C4-2B (cell line): ENCODE results near the gene ADGRA1.
"Not testable (repeated sequence)": the region's sequence is repeated elsewhere in the genome, so short reads cannot be mapped to it uniquely, and the experiment has no call there.

Experiments
- ZFX ChIP-seq: fragments of 450-650 bp; IDR thresholded peaks from 2 replicates; pipeline ENCODE4 v1.6.1; 2017
- TF ChIP-seq, protein P1 (sequence below): fragments of 450-650 bp; conservative IDR thresholded peaks from 2 replicates; pipeline ENCODE4 v1.5.1; 2017; ENCODE audit warnings: mild to moderate bottlenecking

GRCh38 chr10:133053527-133054133, 34.1 kb upstream of the ADGRA1 start:
- TF ChIP-seq, protein P1, sequence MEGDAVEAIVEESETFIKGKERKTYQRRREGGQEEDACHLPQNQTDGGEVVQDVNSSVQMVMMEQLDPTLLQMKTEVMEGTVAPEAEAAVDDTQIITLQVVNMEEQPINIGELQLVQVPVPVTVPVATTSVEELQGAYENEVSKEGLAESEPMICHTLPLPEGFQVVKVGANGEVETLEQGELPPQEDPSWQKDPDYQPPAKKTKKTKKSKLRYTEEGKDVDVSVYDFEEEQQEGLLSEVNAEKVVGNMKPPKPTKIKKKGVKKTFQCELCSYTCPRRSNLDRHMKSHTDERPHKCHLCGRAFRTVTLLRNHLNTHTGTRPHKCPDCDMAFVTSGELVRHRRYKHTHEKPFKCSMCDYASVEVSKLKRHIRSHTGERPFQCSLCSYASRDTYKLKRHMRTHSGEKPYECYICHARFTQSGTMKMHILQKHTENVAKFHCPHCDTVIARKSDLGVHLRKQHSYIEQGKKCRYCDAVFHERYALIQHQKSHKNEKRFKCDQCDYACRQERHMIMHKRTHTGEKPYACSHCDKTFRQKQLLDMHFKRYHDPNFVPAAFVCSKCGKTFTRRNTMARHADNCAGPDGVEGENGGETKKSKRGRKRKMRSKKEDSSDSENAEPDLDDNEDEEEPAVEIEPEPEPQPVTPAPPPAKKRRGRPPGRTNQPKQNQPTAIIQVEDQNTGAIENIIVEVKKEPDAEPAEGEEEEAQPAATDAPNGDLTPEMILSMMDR: not testable (repeated sequence)
- not testable (repeated sequence) for TF ChIP-seq ZFX
